HUDEP-2 (cell line): ENCODE results near the gene ANKRD29.
"Not testable (repeated sequence)": the region's sequence is repeated elsewhere in the genome, so short reads cannot be mapped to it uniquely, and the experiment has no call there.

Experiments
- DNase-seq, 76 experiments: peaks; one replicate each; lab custom pipeline; 2025; ENCODE audit not compliant: unreplicated experiment in 76 of 76; lab: John Stamatoyannopoulos, UW

The ANKRD29 gene

DNA sequence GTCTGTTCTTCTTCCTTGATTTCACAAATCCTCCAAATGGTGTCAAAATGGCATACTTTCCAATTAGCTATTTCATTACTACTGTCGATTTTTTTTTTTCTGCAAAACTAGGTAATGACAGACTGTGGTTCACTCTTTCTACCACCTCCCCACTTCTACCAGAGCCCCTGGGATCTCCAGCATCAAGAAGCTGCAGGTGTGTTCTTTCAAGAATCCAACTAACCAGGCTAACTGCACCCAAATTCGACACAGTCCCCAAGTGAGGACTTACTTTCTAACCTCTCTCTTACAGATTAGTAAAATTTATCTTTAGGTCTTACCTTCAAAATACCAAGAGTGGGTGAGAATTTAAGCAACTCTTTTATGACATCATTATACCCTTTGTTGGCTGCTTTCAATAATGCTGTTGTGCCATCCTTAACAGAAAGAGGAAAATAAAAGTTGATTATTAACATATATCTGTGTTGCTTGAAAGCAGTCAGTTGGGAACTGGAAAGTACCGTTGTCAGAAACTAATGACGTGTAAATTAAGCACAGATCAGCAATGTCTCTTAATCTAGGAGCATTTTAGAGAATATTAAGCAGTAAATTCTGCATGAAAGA lies 45.2 kb downstream of the ANKRD29 start:
- no peak for DNase-seq

DNA sequence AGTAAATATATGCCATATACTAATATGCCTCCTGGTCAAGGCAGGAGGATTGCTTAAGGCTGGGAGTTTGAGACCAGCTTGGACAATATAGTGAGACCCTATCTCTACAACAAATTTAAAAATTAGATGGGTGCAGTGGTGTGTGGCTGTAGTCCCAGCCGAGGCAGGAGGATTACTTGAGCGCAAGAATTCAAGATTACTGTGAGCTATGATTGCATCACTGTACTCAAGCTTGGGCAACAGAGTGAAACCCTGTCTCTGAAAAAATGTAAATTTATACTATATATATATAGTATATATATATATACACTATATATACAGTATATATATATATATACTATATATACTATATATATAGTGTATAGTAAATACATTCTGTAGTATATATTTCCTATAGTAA lies 46.5 kb downstream of the ANKRD29 start:
- no peak for DNase-seq

- no peak for DNase-seq
Measured at GRCh38 chr18:23614891-23615290, 47.8 kb downstream of the ANKRD29 start.

DNA sequence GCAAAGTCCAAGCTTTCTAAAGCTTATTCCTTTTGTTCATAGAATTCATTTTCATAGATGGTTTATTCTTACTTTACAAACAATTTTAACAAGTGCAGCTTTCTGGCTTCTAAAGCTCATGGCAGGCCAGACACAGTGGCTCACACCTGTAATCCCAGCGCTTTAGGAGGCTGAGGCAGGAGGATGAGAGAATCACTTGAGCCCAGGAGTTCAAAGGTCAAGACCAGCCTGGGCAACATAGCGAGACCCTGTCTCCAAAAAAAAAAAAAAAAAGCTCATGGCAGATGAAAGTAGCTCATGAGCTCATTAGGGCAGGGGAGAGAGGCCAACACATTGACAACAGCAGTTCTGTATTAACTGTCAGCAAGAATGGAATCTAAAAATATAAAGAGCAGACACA lies 48.3 kb downstream of the ANKRD29 start:
- DNase-seq, result no peak

GRCh38 chr18:23613091-23613475 lies 49.6 kb downstream of the ANKRD29 start:
- DNase-seq, result not testable (repeated sequence)

DNA sequence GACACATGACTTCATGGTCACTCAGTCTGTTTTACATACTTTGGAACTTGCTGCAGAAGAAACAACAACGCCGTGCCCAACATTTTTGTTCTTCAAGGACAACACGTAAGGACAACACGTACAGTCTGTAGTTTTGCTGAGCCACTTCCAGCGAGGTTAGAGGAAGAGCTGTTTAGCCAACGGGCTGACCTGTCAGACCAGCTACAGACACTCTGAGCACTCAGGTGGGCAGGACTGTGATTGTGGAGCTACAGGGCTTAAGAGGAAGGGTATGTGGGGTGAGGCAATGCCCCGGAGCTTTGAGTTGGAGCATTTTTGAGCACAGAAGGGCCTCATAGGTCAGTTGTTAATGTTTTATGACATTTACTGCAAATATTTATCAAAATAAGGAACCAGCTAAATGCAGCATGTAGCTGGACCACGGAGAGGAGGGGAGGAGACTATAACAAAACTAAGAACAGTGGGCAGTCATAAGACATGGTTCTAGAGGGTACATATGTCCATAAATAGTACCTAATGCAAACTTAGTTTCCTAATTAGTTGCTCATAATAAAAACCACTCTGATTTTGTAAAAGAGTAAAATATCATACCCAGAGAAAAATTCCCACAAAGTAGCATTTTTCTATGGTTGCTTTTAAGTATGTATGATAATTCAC lies 50.1 kb downstream of the ANKRD29 start:
- DNase-seq, result no peak

GRCh38 chr18:23609390-23610023 lies 53.2 kb downstream of the ANKRD29 start:
- DNase-seq, result no peak

DNA sequence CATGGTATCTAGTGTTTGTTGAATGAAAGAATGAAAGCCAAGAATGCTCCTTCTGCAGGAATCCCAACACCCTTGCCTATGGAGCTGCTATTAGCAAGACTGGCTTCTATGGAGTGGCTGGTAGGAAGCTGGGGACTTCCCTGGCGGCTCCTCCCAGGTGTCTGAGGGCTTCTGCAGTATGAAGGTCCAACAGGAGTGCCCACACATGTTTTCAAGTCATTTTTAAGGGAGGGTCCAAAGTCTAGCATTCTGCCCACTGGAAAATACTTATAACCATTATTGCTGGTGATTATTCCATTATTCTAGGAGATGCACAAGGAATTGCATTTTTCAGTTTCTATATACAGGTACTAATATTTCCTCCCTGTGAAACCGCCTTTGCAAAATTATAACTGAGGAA lies 54.5 kb downstream of the ANKRD29 start:
- DNase-seq, result no peak

- DNase-seq, result no peak
Measured at GRCh38 chr18:23605941-23606340, 56.8 kb downstream of the ANKRD29 start.

GRCh38 chr18:23599809-23600208 lies 62.9 kb downstream of the ANKRD29 start:
- DNase-seq, result no peak

- no peak for DNase-seq
Measured at GRCh38 chr18:23596183-23596582, 66.5 kb downstream of the ANKRD29 start.

- peak in 4 of 76 experiments; percentile 12 to 23 (median 18) for DNase-seq
Measured at GRCh38 chr18:23595591-23595990, 67.1 kb downstream of the ANKRD29 start.

DNA sequence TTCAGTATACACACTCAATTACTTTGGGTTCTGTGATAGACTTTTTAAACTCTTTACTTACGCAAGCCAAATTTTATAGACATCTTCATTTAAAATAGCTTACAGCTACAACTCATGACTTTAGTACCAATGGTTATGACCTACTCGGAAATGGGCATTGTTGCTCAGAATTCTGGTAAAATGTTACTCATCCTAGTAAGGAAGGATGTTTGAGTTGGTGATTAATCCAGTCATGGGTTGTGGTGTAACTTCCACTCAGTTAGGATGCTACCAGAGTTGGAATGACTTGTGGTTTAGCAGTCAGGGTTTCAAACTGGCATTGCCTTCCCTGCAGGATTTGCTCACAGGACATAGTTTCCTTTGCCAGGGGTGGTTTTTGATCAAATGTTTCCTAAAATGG lies 69.0 kb downstream of the ANKRD29 start:
- no peak for DNase-seq

- no peak for DNase-seq
Measured at GRCh38 chr18:23592911-23593310, 69.8 kb downstream of the ANKRD29 start.

- no peak for DNase-seq
Measured at GRCh38 chr18:23591011-23591410, 71.7 kb downstream of the ANKRD29 start.

DNA sequence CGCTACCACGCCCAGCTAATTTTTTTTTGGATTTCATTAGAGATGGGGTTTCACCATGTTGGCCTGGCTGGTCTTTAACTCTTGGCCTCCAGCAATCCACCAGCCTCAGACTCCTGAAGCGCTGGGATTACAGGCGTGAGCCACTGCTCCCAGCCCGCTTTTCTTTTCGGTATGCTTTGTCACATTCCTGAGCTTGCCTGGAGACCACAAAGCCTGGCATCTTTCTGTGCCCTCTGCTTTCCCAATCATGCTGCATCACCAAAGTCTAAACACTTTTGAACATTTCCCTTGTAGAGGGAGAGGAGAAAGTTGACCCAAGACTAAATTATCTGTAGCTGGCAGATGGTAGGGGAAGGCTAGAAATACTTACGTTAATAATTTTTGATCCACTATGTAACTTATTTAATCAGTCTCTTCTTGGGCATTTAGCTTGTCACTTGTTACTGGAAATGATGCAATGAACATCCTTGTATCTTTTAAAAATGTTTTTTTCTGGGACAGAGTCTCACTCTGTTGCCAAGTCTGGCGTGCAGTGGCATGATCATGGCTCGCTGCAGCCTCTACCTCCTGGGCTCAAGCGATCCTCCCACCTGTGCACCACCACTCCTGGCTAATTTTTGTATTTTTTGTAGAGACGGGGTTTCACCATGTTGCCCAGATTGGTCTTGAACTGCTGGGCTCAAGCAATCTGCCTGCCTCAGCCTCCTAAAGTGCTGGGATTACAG lies 73.7 kb downstream of the ANKRD29 start:
- DNase-seq, result no peak

DNA sequence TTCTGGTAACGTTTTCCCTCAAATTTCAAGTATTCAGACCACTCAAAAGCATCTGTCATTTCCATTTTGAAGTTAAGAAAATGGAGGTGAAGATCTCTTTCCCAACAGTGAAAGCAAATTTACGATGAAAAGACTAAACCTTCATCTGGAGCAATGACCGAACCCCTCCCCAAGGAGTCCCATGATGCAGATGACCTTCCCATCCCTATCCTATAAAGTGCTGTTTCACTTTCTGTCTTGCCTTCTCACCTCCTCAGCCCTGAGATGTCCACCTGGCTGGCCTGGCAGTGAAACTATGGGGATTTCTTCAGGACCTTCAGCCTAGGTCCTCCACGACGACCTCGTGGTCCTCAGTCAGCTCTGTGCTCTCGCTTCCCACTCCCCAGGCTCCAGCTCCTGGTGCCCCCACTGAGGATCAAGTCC lies 75.5 kb downstream of the ANKRD29 start:
- DNase-seq, result peak in 1 of 76 experiments; percentile 8

DNA sequence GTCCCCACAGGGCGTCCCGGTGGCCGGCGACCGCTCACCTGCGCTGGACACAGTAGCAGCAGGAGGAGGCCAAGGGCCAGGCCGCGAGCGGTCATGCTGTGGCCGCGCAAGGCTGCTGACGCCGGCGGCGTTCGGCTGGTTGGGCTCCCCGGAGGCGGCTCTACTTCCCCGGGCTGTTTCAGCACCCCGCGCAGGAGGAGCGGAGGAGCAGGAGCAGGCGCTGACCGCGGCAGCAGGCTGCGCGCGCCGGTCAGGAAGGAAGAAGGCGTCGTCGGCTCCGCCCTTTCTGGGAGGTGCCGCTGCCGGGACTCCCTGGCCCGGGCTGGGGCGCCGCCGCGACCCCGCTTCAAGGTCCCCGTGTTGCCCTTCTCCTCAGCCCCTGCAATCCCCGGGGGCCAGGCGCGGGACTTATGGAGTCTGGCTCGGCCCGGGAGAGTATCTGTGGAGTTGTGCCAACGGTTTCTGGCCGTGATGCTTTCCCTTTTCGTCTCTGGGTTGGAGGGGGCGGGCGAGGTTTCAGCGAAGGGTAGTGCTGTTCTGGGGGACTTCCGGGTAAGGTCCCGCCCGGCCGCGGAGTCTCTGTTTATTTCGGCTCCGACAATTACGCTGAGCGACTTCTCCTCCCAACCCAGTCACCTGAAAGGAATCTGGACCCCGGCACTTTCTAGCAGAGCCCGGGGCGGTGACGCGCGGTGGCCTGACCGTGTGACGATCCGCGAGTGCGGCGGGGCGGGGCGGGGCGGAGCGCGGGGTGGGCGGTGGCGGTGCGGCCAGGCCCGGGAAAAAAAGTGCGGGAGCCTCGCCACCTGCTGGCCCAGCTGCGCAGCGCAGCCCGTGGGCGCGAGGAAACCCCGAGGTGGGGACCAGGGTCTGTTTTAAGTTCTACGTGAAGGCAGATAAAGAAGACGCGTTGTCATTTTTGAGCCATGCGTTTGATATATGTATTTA lies 76.2 kb downstream of the ANKRD29 start, which contains the start of gene NPC1:
NPC1 (minus strand) TSS at position 258 of the 948 bp plus-strand sequence; CDS start at position 95, 163 bp downstream.
- DNase-seq, result peak; percentile 3 to 98 (median 83)

DNA sequence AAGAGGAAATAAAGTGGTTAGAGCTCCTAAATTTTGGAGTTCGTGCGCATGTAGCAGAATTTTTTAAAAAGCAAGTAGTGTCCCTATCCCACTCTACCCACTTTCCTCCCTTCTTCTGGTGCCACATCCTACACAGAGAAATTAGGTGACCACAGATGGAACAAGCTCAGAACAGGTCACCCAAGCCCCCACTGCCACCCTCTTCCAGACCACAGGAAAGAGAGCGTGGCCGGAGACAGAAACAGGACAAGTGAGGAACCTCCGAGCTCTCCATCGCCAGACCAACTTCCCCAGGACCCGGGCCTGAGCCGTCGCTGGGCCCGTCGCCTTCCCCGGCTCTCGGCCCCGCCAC lies 76.8 kb downstream of the ANKRD29 start:
- DNase-seq, result peak in 1 of 76 experiments; percentile 68
